NB4 (cell line): Measurements from ENCODE around the gene HCAR1.
"Not testable (repeated sequence)": the region's sequence is repeated elsewhere in the genome, so short reads cannot be mapped to it uniquely, and the experiment has no call there.

Experiments used
- CTCF ChIP-seq: IDR thresholded peaks from one replicate; pipeline ENCODE4 v1.5.1; 2012; ENCODE audit warnings: low read depth, low read length
- MAX ChIP-seq: IDR thresholded peaks from 2 replicates; pipeline ENCODE4 v1.6.1; 2011; ENCODE audit warnings: low read depth, low read length
- MYC ChIP-seq: IDR thresholded peaks from 2 replicates; pipeline ENCODE4 v1.6.1; 2011; ENCODE audit warnings: low read depth, low read length
- POLR2A ChIP-seq: IDR thresholded peaks from 2 replicates; pipeline ENCODE4 v1.6.1; 2011; ENCODE audit warnings: mild to moderate bottlenecking; ENCODE audit not compliant: insufficient read length; ENCODE audit errors: extremely low read depth

- TF ChIP-seq POLR2A, CTCF, MYC, MAX: not testable (repeated sequence)
Observed at GRCh38 chr12:122713491-122714188, 17.0 kb downstream of the HCAR1 start.
